CD4-positive, alpha-beta memory T cell (primary cell): ENCODE results near the gene SPRR5. TPM values are rescaled to one million over a fixed set of nuclear protein-coding genes. Genes with fewer than 3 reads are reported as not detected.

Experiments
- CTCF ChIA-PET: fragments of 350-600 bp; sonication (Branson Sonifier 250); formaldehyde crosslinking; loops from one replicate; lab custom pipeline; 2021; ENCODE audit warnings: inconsistent platforms; ENCODE audit not compliant: partially characterized antibody; lab: Charles Lee
- POLR2A ChIA-PET: fragments of 350-600 bp; sonication (Branson Sonifier 250); formaldehyde crosslinking; loops from one replicate; lab custom pipeline; 2021; ENCODE audit not compliant: partially characterized antibody; lab: Charles Lee
- DNase-seq, 5 donors: peaks; one replicate each; pipeline versions ENCODE4 v3.0.0 to v3.0.0-alpha.2; 2020 to 2022; ENCODE audit warnings: mixed read lengths in 1 of 5
- H3K27ac ChIP-seq: one replicate; pipeline ENCODE4 v1.7.0; 2013; ENCODE audit warnings: low read depth, low read length
- H3K27me3 ChIP-seq: 2 replicates; pipeline ENCODE4 v1.7.0; 2013; ENCODE audit warnings: mild to moderate bottlenecking, low read length, moderate library complexity; ENCODE audit not compliant: insufficient read depth
- H3K36me3 ChIP-seq: 2 replicates; pipeline ENCODE4 v1.7.0; 2013; ENCODE audit warnings: mild to moderate bottlenecking, low read length, moderate library complexity; ENCODE audit not compliant: insufficient read depth
- H3K4me1 ChIP-seq: 2 replicates; pipeline ENCODE4 v1.7.0; 2013; ENCODE audit warnings: mild to moderate bottlenecking, low read length, moderate library complexity; ENCODE audit not compliant: insufficient read depth
- H3K4me3 ChIP-seq, 2 donors: one replicate each; pipeline ENCODE4 v1.7.0; 2013; ENCODE audit warnings: low read length in 2 of 2, mild to moderate bottlenecking in 1 of 2
- H3K9me3 ChIP-seq, 2 donors: one replicate each; pipeline ENCODE4 v1.7.0; 2013; ENCODE audit warnings: low read length in 2 of 2, control low read depth in 1 of 2; ENCODE audit not compliant: control insufficient read depth in 1 of 2
- H3K27ac Mint-ChIP-seq, 7 donors: one replicate each; pipeline ENCODE4 v1.8.0; 2020 to 2021; ENCODE audit warnings: mixed read lengths in 7 of 7, mild to moderate bottlenecking in 6 of 7, inconsistent platforms in 3 of 7, moderate library complexity in 3 of 7
- H3K27me3 Mint-ChIP-seq, 2 donors: one replicate each; pipeline ENCODE4 v1.8.0; 2020 to 2021; ENCODE audit warnings: mixed read lengths in 2 of 2
- H3K36me3 Mint-ChIP-seq, 2 donors: one replicate each; pipeline ENCODE4 v1.8.0; 2020 to 2021; ENCODE audit warnings: mixed read lengths in 2 of 2, inconsistent platforms in 1 of 2, mild to moderate bottlenecking in 1 of 2
- H3K4me1 Mint-ChIP-seq, 4 donors: one replicate each; pipeline ENCODE4 v1.8.0; 2020 to 2021; ENCODE audit warnings: mixed read lengths in 4 of 4, mild to moderate bottlenecking in 1 of 4
- H3K4me3 Mint-ChIP-seq, 8 donors: one replicate each; pipeline ENCODE4 v1.8.0; 2020 to 2021; ENCODE audit warnings: mixed read lengths in 8 of 8, mild to moderate bottlenecking in 7 of 8, moderate library complexity in 6 of 8, inconsistent platforms in 3 of 8
- H3K9me3 Mint-ChIP-seq, 8 donors: one replicate each; pipeline ENCODE4 v1.8.0; 2020 to 2021; ENCODE audit warnings: mixed read lengths in 8 of 8, mild to moderate bottlenecking in 5 of 8, inconsistent platforms in 3 of 8, moderate library complexity in 1 of 8
- intact Hi-C: fragments of 100-400 bp; cut with micrococcal nuclease; formaldehyde crosslinking; loops from one replicate; pipeline ENCODE4 v1.15.1; 2023
- polyA plus RNA-seq, 2 donors: library from polyadenylated mRNA; unstranded; fragments of 300-500 nt; fragmentation: Illumina TruSeq; gene quantifications; one replicate each; pipeline ENCODE4 v1.2.3, GENCODE V29; 2021
- total RNA-seq, 2 experiments: library from RNA; stranded (reverse); gene quantifications; one replicate each; pipeline ENCODE4 v1.2.3, GENCODE V29; 2021

SPRR5 gene
- total and polyA plus RNA-seq, 4 experiments from 2014 or later: not detected

DNA sequence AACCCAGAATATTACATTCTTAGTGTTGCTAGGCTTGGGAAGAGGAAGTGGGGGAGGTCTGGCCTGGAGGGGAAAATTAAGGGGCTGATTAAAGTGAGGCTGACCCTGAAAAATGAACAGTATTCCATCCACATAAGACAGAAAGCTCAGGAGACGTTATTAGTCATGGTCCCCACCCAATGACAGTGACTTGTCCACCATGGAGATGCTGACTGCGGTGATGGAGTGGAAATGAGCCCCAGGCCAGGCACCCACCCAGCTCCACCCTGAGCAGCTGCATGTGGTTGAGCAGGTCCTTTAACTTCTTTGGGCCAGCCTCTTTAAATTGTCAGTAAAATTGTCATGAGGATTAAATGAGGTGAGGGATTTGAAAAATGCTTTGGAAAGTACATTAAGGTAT, 22.0 kb downstream of the SPRR5 start:
- Histone ChIP-seq H3K36me3 (no peaks in the 10 kb centered on the region), H3K27me3 (no peaks in the 10 kb centered on the region), H3K9me3 (no peaks in the 10 kb centered on the region), H3K4me3 (no peak overlapping the region), H3K27ac (no peak overlapping the region), H3K4me1 (no peaks in the 10 kb centered on the region)
- intact Hi-C loops: no loop called here
- Mint-ChIP-seq H3K9me3 (peaks cover 0 to 2% (median 0%) of the 10 kb centered on the region in 8 donors), H3K4me3 (no peak overlapping the region), H3K27ac (no peak overlapping the region), H3K36me3 (no peaks in the 10 kb centered on the region), H3K4me1 (no peaks in the 10 kb centered on the region), H3K27me3 (peaks cover 15 to 17% of the 10 kb centered on the region in 2 donors)
- POLR2A ChIA-PET: no interaction called here
- no peak for DNase-seq
- CTCF ChIA-PET: no interaction called here

- H3K4me3 Mint-ChIP-seq: no peak within 1 kb of the TSS
- H3K27me3 ChIP-seq: no peaks in the 10 kb centered on the region
- no peaks in the 10 kb centered on the region for H3K9me3 ChIP-seq
- POLR2A ChIA-PET: no interaction called here
- H3K27me3 Mint-ChIP-seq: peaks cover 12 to 15% of the 10 kb centered on the region in 2 donors
- H3K36me3 Mint-ChIP-seq: no peaks in the 10 kb centered on the region
- H3K4me1 Mint-ChIP-seq: no peaks in the 10 kb centered on the region
- intact Hi-C loops: no loop called here
- CTCF ChIA-PET: no interaction called here
- peaks cover 0 to 2% (median 0%) of the 10 kb centered on the region in 8 donors for H3K9me3 Mint-ChIP-seq
- H3K4me3 ChIP-seq: no peak within 1 kb of the TSS
- no peak within 1 kb of the TSS for H3K27ac ChIP-seq
- H3K27ac Mint-ChIP-seq: no peak within 1 kb of the TSS
- H3K36me3 ChIP-seq: no peaks in the 10 kb centered on the region
- H3K4me1 ChIP-seq: no peaks in the 10 kb centered on the region
- no peak for DNase-seq
These were observed 23.5 kb downstream of the SPRR5 start, which contains the start of gene SPRR4 for GRCh38 chr1:152970495-152970894. Gene SPRR4, plus strand, starts transcription at chr1:152970648. Its CDS starts 1,243 bp downstream, at chr1:152971891.

DNA sequence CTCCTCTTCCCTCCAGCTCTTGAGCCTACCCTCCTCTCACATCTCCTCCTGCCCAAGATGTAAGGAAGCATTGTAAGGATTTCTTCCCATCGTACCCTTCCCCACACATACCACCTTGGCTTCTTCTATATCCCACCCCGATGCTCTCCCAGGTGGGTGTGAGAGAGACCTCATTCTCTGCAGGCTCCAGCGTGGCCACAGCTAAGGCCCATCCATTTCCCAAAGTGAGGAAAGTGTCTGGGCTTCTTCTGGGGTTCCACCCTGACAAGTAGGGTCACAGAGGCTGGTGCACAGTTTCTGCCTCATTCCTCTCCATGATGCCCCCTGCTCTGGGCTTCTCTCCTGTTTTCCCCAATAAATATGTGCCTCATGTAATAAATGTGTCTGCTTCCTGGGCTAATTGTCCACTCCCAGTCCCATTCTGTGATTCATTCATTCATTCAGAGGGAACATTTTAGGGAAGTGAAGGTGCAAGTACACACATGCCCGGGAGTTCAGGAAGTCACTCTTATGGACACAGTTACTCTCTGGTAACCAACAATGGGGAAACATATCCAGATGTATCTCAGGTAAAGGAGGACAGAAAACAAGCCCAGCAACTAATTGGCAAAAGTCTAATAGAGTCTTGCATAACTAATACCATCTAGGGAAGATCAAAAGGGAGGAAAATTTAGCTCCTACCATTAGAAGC, 25.3 kb downstream of the SPRR5 start:
- CTCF ChIA-PET: no interaction called here
- H3K27ac Mint-ChIP-seq: no peak overlapping the region

DNA sequence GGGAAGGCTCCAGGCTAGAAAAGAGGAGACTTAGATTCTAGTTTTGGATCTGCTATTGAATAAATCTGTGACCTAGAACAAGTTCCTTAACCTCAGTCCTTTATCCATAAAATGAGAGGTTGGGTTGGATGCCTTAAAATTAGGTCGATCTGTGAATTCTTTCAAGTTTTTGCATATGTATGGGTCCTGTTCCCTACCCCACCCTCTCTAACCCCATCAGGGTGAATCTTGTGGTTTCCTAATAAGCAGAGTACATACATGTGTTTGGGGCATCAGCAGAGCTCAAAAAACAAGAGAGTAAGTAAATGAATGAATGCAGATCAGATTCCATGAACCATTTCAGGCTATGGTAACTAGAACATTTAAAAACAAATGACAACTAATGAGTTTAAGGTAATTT, 29.7 kb downstream of the SPRR5 start:
- H3K4me1 Mint-ChIP-seq: no peaks in the 10 kb centered on the region
- no peaks in the 10 kb centered on the region for H3K4me1 ChIP-seq
- peaks cover 0 to 2% (median 0%) of the 10 kb centered on the region in 8 donors for H3K9me3 Mint-ChIP-seq
- intact Hi-C loops: no loop called here
- no peaks in the 10 kb centered on the region for H3K9me3 ChIP-seq
- DNase-seq: no peak
- no peaks in the 10 kb centered on the region for H3K36me3 ChIP-seq
- H3K27ac Mint-ChIP-seq: no peak overlapping the region
- H3K27ac ChIP-seq: no peak overlapping the region
- H3K4me3 ChIP-seq: no peak overlapping the region
- ChIA-PET CTCF (no interaction called here), POLR2A (no interaction called here)
- H3K27me3 Mint-ChIP-seq: peaks cover 8 to 34% of the 10 kb centered on the region in 2 donors
- H3K36me3 Mint-ChIP-seq: no peaks in the 10 kb centered on the region
- H3K27me3 ChIP-seq: no peaks in the 10 kb centered on the region
- H3K4me3 Mint-ChIP-seq: no peak overlapping the region

More for the DNA sequence above, 25.3 kb downstream of the SPRR5 start:
- Mint-ChIP-seq H3K4me1 (no peaks in the 10 kb centered on the region), H3K27me3 (peaks cover 14% of the 10 kb centered on the region in 2 donors), H3K4me3 (no peak overlapping the region), H3K9me3 (peaks cover 0 to 2% (median 0%) of the 10 kb centered on the region in 8 donors), H3K36me3 (no peaks in the 10 kb centered on the region)
- Histone ChIP-seq H3K9me3 (no peaks in the 10 kb centered on the region), H3K4me1 (no peaks in the 10 kb centered on the region), H3K27me3 (no peaks in the 10 kb centered on the region), H3K36me3 (no peaks in the 10 kb centered on the region), H3K4me3 (no peak overlapping the region), H3K27ac (no peak overlapping the region)
- intact Hi-C loops: no loop called here
- POLR2A ChIA-PET: no interaction called here
- DNase-seq: no peak

GRCh38 chr1:152977614-152978013, 30.6 kb downstream of the SPRR5 start:
- no peaks in the 10 kb centered on the region for H3K36me3 ChIP-seq
- ChIA-PET POLR2A (no interaction called here), CTCF (no interaction called here)
- DNase-seq: no peak
- intact Hi-C loops: no loop called here
- H3K27me3 Mint-ChIP-seq: peaks cover 7 to 35% of the 10 kb centered on the region in 2 donors
- no peak overlapping the region for H3K27ac ChIP-seq
- no peaks in the 10 kb centered on the region for H3K4me1 ChIP-seq
- H3K36me3 Mint-ChIP-seq: no peaks in the 10 kb centered on the region
- no peaks in the 10 kb centered on the region for H3K27me3 ChIP-seq
- no peak overlapping the region for H3K27ac Mint-ChIP-seq
- H3K4me3 Mint-ChIP-seq: no peak overlapping the region
- H3K9me3 ChIP-seq: no peaks in the 10 kb centered on the region
- H3K4me1 Mint-ChIP-seq: no peaks in the 10 kb centered on the region
- no peak overlapping the region for H3K4me3 ChIP-seq
- H3K9me3 Mint-ChIP-seq: no peaks in the 10 kb centered on the region

DNA sequence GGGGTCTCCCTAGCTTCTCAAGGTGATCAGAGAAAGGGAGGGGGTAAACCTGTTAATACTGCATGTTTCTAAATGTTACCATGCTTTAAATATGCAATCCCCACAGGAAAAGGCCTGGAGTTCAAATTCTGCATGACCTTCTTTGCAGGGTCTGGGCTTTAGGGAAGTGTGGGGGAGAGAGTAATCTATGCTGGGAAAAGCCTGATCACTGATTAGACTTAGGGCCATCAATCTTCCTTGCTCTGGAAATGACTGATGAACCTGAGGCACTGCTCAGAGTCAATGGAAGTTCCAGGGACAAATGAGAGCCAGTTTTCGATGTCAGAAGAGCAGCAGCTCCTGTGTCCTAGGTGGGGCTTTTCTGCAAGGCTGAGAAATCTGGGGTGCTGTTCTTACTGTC, 33.7 kb downstream of the SPRR5 start:
- Histone ChIP-seq H3K4me1 (no peaks in the 10 kb centered on the region), H3K4me3 (no peak overlapping the region), H3K27me3 (no peaks in the 10 kb centered on the region), H3K9me3 (no peaks in the 10 kb centered on the region), H3K27ac (no peak overlapping the region), H3K36me3 (no peaks in the 10 kb centered on the region)
- no peaks in the 10 kb centered on the region for H3K36me3 Mint-ChIP-seq
- no peaks in the 10 kb centered on the region for H3K4me1 Mint-ChIP-seq
- H3K27ac Mint-ChIP-seq: no peak overlapping the region
- peaks cover 18 to 46% of the 10 kb centered on the region in 2 donors for H3K27me3 Mint-ChIP-seq
- DNase-seq: no peak
- no peak overlapping the region for H3K4me3 Mint-ChIP-seq
- CTCF ChIA-PET: no interaction called here
- intact Hi-C loops: no loop called here
- POLR2A ChIA-PET: no interaction called here
- no peaks in the 10 kb centered on the region for H3K9me3 Mint-ChIP-seq

GRCh38 chr1:152981146-152981871, 34.3 kb downstream of the SPRR5 start:
- no peaks in the 10 kb centered on the region for H3K9me3 ChIP-seq
- intact Hi-C loops: no loop called here
- H3K36me3 ChIP-seq: no peaks in the 10 kb centered on the region
- H3K27me3 ChIP-seq: no peaks in the 10 kb centered on the region
- Mint-ChIP-seq H3K4me3 (no peak overlapping the region), H3K27ac (no peak overlapping the region), H3K27me3 (peaks cover 21 to 48% of the 10 kb centered on the region in 2 donors), H3K4me1 (no peaks in the 10 kb centered on the region), H3K36me3 (no peaks in the 10 kb centered on the region), H3K9me3 (peaks cover 0 to 1% (median 0%) of the 10 kb centered on the region in 8 donors)
- POLR2A ChIA-PET: no interaction called here
- CTCF ChIA-PET: no interaction called here
- H3K4me1 ChIP-seq: no peaks in the 10 kb centered on the region
- no peak overlapping the region for H3K27ac ChIP-seq
- no peak overlapping the region for H3K4me3 ChIP-seq
- DNase-seq: no peak
